ENCODE results near the gene GPR31.
"Not testable (repeated sequence)": the region's sequence is repeated elsewhere in the genome, so short reads cannot be mapped to it uniquely, and the experiment has no call there.

GPR31 gene, protein sequence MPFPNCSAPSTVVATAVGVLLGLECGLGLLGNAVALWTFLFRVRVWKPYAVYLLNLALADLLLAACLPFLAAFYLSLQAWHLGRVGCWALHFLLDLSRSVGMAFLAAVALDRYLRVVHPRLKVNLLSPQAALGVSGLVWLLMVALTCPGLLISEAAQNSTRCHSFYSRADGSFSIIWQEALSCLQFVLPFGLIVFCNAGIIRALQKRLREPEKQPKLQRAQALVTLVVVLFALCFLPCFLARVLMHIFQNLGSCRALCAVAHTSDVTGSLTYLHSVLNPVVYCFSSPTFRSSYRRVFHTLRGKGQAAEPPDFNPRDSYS

GRCh38 chr6:167157863-167158262, at the start of gene GPR31:
GPR31 (minus strand) TSS chr6:167157980; CDS start chr6:167157831, 149 bp downstream.
- in situ Hi-C loops (cut with MboI; ENCODE audit: low pct_unique_long_range_greater_than_20kb, low sequenced_read_pairs), result no loop called here
- DNase-seq, result no peak

GRCh38 chr6:167207527-167207926, 49.7 kb upstream of the GPR31 start:
- in situ Hi-C loops (cut with MboI; ENCODE audit: low pct_unique_long_range_greater_than_20kb, low sequenced_read_pairs), result no loop called here

DNA sequence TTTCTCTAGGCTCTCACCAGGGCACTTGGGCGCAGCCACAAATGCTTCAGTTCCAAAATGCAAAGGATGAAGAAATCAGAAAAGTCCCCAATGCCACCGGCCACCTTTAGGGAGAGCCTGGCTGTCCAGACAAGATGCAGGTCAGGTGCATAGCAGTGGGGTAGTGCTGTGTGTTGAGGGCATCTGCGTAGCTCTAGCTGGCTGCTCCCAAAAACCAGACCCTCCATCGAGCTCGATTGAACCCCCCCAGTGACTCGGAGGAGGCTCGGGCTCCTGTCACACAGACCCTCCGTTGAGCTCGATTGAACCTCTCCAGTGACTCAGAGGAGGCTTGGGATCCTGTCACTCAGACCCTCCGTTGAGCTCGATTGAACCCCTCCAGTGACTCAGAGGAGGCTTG, 47.5 kb upstream of the GPR31 start:
- DNase-seq; in situ Hi-C loops (cut with MboI; ENCODE audit: low pct_unique_long_range_greater_than_20kb, low sequenced_read_pairs): not testable (repeated sequence)

More at GRCh38 chr6:167207527-167207926, 49.7 kb upstream of the GPR31 start:
- no peak for DNase-seq

DNA sequence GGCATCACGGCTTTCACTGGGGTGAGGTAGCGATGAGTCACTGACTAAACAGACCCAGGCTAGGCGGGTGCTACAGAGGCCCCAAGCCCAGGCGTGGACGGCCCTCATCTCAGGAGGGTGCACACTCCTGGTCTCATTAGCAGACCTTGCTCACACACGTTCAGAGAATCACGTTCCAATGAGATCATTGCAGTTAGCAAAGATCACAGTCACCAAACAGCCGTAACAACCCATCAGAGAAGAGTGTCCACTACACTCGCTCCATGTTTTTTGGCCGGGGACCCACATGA, 46.2 kb upstream of the GPR31 start:
- DNase-seq; in situ Hi-C loops (cut with MboI; ENCODE audit: low pct_unique_long_range_greater_than_20kb, low sequenced_read_pairs): not testable (repeated sequence)

DNA sequence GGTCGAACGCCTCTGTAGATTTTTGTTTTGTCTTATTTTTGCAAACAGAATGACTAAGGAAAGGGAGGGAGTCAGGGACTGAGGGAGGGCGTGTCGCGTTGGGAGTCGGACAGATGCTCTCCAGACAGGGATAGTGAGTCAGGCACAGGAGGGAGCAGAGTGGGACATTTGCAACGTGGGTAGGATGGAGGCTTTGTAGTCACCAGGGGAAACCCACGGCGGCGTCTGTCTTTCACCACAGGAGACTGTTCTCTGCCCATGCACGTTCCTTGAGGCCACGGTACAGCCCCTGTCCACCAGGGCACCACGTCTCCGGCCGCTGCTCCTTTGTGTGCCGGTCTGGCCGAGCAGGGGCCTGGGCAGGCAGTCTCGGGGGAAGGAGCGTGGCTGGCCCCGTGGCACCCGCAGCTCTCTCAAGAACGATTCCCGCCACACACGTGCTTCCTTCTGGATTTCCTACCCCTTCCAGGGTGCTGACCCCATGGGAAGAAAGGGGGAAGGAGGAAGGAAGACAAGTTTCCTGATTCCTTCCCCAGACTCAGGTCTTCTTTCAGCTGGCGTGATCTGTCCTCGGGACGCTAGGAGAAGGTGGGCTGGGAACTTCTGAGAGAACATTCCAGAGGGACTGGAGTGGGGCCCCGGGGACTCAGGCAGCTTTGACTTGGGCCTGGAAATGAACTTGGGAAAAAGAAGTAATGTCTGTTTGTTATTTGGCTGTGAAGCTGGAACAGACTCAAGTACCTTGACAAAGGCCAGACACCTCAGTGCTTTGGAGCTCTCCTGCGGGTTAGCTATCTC, 45.7 kb upstream of the GPR31 start:
- DNase-seq; in situ Hi-C loops (cut with MboI; ENCODE audit: low pct_unique_long_range_greater_than_20kb, low sequenced_read_pairs): not testable (repeated sequence)

- DNase-seq; in situ Hi-C loops (cut with MboI; ENCODE audit: low pct_unique_long_range_greater_than_20kb, low sequenced_read_pairs): not testable (repeated sequence)
Observed at GRCh38 chr6:167202613-167203012, 44.8 kb upstream of the GPR31 start.

GRCh38 chr6:167200806-167201205, 43.0 kb upstream of the GPR31 start:
- in situ Hi-C loops (cut with MboI; ENCODE audit: low pct_unique_long_range_greater_than_20kb, low sequenced_read_pairs), result no loop called here
- no peak for DNase-seq

GRCh38 chr6:167195941-167196610, 38.3 kb upstream of the GPR31 start:
- in situ Hi-C loops (cut with MboI; ENCODE audit: low pct_unique_long_range_greater_than_20kb, low sequenced_read_pairs); DNase-seq: not testable (repeated sequence)

GRCh38 chr6:167193515-167194125, 35.8 kb upstream of the GPR31 start:
- DNase-seq; in situ Hi-C loops (cut with MboI; ENCODE audit: low pct_unique_long_range_greater_than_20kb, low sequenced_read_pairs): not testable (repeated sequence)

DNA sequence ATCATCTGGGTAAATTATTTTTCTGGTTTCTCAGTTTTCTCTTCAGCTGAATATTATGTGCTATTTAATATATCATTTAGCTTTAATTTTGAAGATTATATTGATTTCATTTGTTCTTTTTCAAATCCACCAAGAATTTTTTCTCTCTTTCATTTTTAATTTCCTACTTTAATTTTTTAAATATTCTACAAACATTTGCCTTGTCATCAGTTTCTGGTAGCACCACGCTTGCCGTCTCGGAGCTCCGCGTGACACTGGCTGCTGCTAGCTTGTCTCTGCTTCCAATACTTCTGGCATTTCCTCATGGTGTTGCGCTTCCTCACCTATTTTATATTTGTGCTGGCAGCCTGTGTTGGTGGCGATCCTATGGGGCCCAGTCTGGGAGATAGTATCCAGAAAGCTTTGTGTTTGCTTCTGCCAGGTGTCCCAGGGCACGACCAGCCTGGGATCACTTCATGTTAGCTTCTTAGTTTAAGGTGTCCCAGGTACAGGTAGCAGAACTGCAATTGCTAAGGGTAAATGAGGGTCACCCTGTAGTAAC, 33.3 kb upstream of the GPR31 start:
- in situ Hi-C loops (cut with MboI; ENCODE audit: low pct_unique_long_range_greater_than_20kb, low sequenced_read_pairs), result not testable (repeated sequence)

GRCh38 chr6:167187275-167187674, 29.5 kb upstream of the GPR31 start:
- in situ Hi-C loops (cut with MboI; ENCODE audit: low pct_unique_long_range_greater_than_20kb, low sequenced_read_pairs); DNase-seq: not testable (repeated sequence)

More for the DNA sequence above, 33.3 kb upstream of the GPR31 start:
- DNase-seq, result not testable (repeated sequence)

DNA sequence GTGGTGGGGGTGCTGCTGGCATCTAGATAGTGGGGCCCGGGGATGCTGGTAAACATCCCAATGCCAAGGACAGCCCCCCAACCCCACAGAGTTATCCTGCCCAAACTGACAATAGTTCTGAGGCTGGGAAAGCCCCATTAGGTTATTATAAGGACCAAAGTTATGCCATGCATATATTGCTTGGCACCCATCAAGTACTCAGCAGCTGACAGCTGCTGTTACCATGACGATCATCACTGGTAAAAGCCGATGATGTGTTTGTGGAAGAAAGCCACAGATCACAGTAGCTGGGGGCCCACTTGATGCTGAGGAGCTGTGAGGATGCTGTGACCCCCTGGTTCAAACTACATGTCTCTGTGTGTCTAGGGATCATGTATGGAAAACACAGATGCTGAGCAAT, 27.3 kb upstream of the GPR31 start:
- DNase-seq; in situ Hi-C loops (cut with MboI; ENCODE audit: low pct_unique_long_range_greater_than_20kb, low sequenced_read_pairs): not testable (repeated sequence)

GRCh38 chr6:167182913-167183314, 25.1 kb upstream of the GPR31 start:
- DNase-seq; in situ Hi-C loops (cut with MboI; ENCODE audit: low pct_unique_long_range_greater_than_20kb, low sequenced_read_pairs): not testable (repeated sequence)

DNA sequence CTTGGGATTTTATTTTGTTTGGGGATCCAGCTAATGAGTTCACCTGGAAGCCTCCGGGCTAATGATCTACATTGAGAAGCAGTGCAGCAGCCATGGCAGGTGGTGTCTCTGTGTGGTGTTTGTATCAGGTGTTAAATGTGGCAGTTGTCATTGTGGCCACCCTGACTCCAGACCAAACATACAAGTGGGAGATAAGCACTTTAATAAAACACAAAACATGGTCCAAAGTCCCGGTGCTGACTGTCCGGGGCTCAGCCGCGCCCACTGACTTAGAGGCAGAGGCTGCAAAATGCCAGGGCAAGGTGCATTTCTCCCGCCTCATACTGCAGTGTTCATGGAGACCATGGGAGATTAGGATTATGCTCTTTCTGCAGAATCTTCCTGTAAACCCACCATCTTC, 23.6 kb upstream of the GPR31 start:
- in situ Hi-C loops (cut with MboI; ENCODE audit: low pct_unique_long_range_greater_than_20kb, low sequenced_read_pairs), result not testable (repeated sequence)

GRCh38 chr6:167180086-167180485, 22.3 kb upstream of the GPR31 start:
- DNase-seq; in situ Hi-C loops (cut with MboI; ENCODE audit: low pct_unique_long_range_greater_than_20kb, low sequenced_read_pairs): not testable (repeated sequence)

More for the DNA sequence above, 23.6 kb upstream of the GPR31 start:
- not testable (repeated sequence) for DNase-seq

DNA sequence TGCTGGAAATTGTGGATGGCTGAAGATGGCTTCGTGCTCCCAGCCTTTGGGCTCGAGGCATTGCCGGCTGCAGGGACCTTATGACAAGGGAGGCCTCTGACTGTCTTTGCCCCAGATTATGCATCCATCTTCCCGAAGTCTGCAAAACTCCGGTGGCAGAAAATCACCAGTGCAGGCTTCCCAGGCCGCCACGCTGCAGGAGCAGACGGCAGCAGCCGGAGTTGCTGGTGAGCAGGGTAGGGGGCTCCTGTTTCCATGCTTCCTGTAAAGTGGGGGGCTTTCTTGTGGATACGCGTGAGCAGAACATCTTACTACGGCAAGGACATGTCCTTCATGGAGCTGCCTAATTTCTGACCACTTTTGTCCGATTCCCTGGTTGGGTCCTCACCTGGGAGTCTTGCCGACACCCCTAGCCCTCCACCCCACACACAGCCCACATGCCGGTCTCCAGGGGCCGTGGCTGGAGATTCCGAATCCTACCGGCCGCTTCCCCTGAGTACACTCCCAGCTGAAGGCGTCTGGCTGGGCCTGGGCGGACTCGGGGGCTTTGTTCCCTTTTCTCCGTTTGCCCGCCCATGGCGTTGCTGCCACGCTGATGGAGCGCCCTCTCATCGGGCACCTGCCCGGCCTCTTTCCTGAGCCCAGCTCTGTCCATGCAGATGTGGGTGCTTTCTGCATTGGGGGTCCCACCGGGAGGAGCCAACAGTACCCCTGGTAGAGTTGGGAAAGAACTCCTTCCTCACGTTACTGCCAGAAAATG, 21.3 kb upstream of the GPR31 start:
- in situ Hi-C loops (cut with MboI; ENCODE audit: low pct_unique_long_range_greater_than_20kb, low sequenced_read_pairs); DNase-seq: not testable (repeated sequence)

GRCh38 chr6:167177271-167177670, 19.5 kb upstream of the GPR31 start:
- in situ Hi-C loops (cut with MboI; ENCODE audit: low pct_unique_long_range_greater_than_20kb, low sequenced_read_pairs); DNase-seq: not testable (repeated sequence)

GRCh38 chr6:167172011-167172410, 14.2 kb upstream of the GPR31 start:
- in situ Hi-C loops (cut with MboI; ENCODE audit: low pct_unique_long_range_greater_than_20kb, low sequenced_read_pairs); DNase-seq: not testable (repeated sequence)

Measured in KBM-7 (cell line).